Stimulated activated CD8-positive, alpha-beta memory T cell treated with anti-CD3 and anti-CD28 coated beads, Interleukin-2, amount 100 ng/mL, for 1 hour (primary cell): Measurements from ENCODE around the gene SINHCAF.
"Not testable (repeated sequence)": the region's sequence is repeated elsewhere in the genome, so short reads cannot be mapped to it uniquely, and the experiment has no call there.

Experiments
- DNase-seq, 2 donors: peaks; one replicate each; pipeline ENCODE4 v3.0.0-alpha.2; 2020; ENCODE audit warnings: low read depth in 2 of 2

Gene SINHCAF

GRCh38 chr12:31325877-31326631 lies at the start of gene SINHCAF:
Gene SINHCAF, minus strand, starts transcription at chr12:31326150. Its CDS starts 27,946 bp downstream, at chr12:31298204.
- DNase-seq: peak; percentile 97 to 99

GRCh38 chr12:31375422-31375821 lies 49.5 kb upstream of the SINHCAF start:
- DNase-seq: not testable (repeated sequence)

- no peak for DNase-seq
Observed at GRCh38 chr12:31371256-31371620, 45.3 kb upstream of the SINHCAF start.

GRCh38 chr12:31370531-31371255 lies 44.7 kb upstream of the SINHCAF start:
- no peak for DNase-seq

- DNase-seq: no peak
Observed at GRCh38 chr12:31369712-31370521, 44.0 kb upstream of the SINHCAF start.

- DNase-seq: no peak
Observed at GRCh38 chr12:31368666-31369361, 42.9 kb upstream of the SINHCAF start.

- no peak for DNase-seq
Observed at GRCh38 chr12:31366104-31366621, 40.2 kb upstream of the SINHCAF start.

GRCh38 chr12:31363831-31364230 lies 37.9 kb upstream of the SINHCAF start:
- DNase-seq: no peak

- no peak for DNase-seq
Observed at GRCh38 chr12:31363416-31363809, 37.5 kb upstream of the SINHCAF start.

GRCh38 chr12:31362759-31363415 lies 36.9 kb upstream of the SINHCAF start:
- no peak for DNase-seq

GRCh38 chr12:31362115-31362758 lies 36.3 kb upstream of the SINHCAF start:
- DNase-seq: no peak

GRCh38 chr12:31361730-31362114 lies 35.8 kb upstream of the SINHCAF start:
- no peak for DNase-seq

- DNase-seq: no peak
Observed at GRCh38 chr12:31355747-31356107, 29.8 kb upstream of the SINHCAF start.

- DNase-seq: no peak
Observed at GRCh38 chr12:31353750-31354708, 28.1 kb upstream of the SINHCAF start.

GRCh38 chr12:31346267-31346666 lies 20.3 kb upstream of the SINHCAF start:
- DNase-seq: no peak

- no peak for DNase-seq
Observed at GRCh38 chr12:31343139-31343538, 17.2 kb upstream of the SINHCAF start.

- DNase-seq: no peak
Observed at GRCh38 chr12:31342286-31342685, 16.3 kb upstream of the SINHCAF start.

GRCh38 chr12:31339831-31340622 lies 14.1 kb upstream of the SINHCAF start:
- no peak for DNase-seq

- no peak for DNase-seq
Observed at GRCh38 chr12:31337952-31338351, 12.0 kb upstream of the SINHCAF start.
